Colonic mucosa (tissue), 4 donors: ENCODE data around the gene TCEA2. TPM values are rescaled to one million over a fixed set of nuclear protein-coding genes. Genes with fewer than 3 reads are reported as not detected.
A peak's percentile ranks its signal among the peaks of the same experiment; 100 is the strongest.

Experiments
- DNase-seq: peaks from one replicate; pipeline ENCODE4 v3.0.0-alpha.2; 2020
- H3K27ac ChIP-seq: fragments of 200-600 bp; one replicate; pipeline ENCODE4 v1.8.0; 2021
- H3K27me3 ChIP-seq: fragments of 200-600 bp; one replicate; pipeline ENCODE4 v1.8.0; 2021
- H3K36me3 ChIP-seq: fragments of 200-600 bp; one replicate; pipeline ENCODE4 v1.8.0; 2021
- H3K4me1 ChIP-seq: fragments of 200-600 bp; one replicate; pipeline ENCODE4 v1.8.0; 2021; ENCODE audit warnings: mild to moderate bottlenecking
- H3K4me3 ChIP-seq: fragments of 200-600 bp; one replicate; pipeline ENCODE4 v1.8.0; 2021
- H3K9ac ChIP-seq, 2 donors: one replicate each; pipeline ENCODE4 v1.7.0; 2013; ENCODE audit warnings: control low read depth in 2 of 2, low read depth in 2 of 2, low read length in 2 of 2
- H3K9me3 ChIP-seq: fragments of 200-600 bp; one replicate; pipeline ENCODE4 v1.8.0; 2021
- CTCF ChIP-seq: fragments of 200-600 bp; IDR thresholded peaks from one replicate; pipeline ENCODE4 v1.8.0; 2022; ENCODE audit warnings: antibody characterized with exemption, mild to moderate bottlenecking
- intact Hi-C: fragments of 100-400 bp; cut with DNase I; formaldehyde crosslinking; loops from one replicate; pipeline ENCODE4 v1.14.1; 2022
- total RNA-seq, 2 donors: library from RNA; stranded (reverse); fragmentation: NEBNext Ultra II Directional in 1 of 2; extraction: Animal tissue kit (Norgen Biotek cat#: 25700) in 1 of 2; gene quantifications; one replicate each; pipeline ENCODE4 v1.2.1, GENCODE V29; 2021
- donor health status: healthy.
- donor health status: DM: no; HTN: no; CAD: no.
- donor health status: DM: no; HTN: no; CAD: no.

Gene TCEA2
- total RNA-seq, 2 donors from 2014 or later: 7.3 to 11.8 TPM

GRCh38 chr20:64027981-64028685 is 34.9 kb upstream of the TCEA2 start:
- no peaks in the 10 kb centered on the region for H3K27me3 ChIP-seq
- H3K9me3 ChIP-seq: no peaks in the 10 kb centered on the region
- no peak for DNase-seq
- no peak for TF ChIP-seq CTCF
- H3K9ac ChIP-seq: no peak overlapping the region
- no peak overlapping the region for H3K4me3 ChIP-seq
- peaks cover 22% of the 10 kb centered on the region for H3K4me1 ChIP-seq
- intact Hi-C loops: no loop called here
- peaks cover 42% of the 10 kb centered on the region for H3K36me3 ChIP-seq
- H3K27ac ChIP-seq: no peak overlapping the region

- DNase-seq: no peak
- H3K27ac ChIP-seq: no peak overlapping the region
- no peak overlapping the region for H3K4me3 ChIP-seq
- H3K27me3 ChIP-seq: no peaks in the 10 kb centered on the region
- no peaks in the 10 kb centered on the region for H3K9me3 ChIP-seq
- no peak for TF ChIP-seq CTCF
- no peak overlapping the region for H3K9ac ChIP-seq
- peaks cover 40% of the 10 kb centered on the region for H3K36me3 ChIP-seq
- H3K4me1 ChIP-seq: peaks cover 13% of the 10 kb centered on the region
- intact Hi-C loops: no loop called here
Measured at GRCh38 chr20:64029293-64030117, 33.5 kb upstream of the TCEA2 start.

GRCh38 chr20:64030371-64031134 is 32.4 kb upstream of the TCEA2 start:
- Histone ChIP-seq H3K4me3 (no peak overlapping the region), H3K36me3 (peaks cover 30% of the 10 kb centered on the region), H3K27ac (no peak overlapping the region), H3K9me3 (no peaks in the 10 kb centered on the region), H3K27me3 (no peaks in the 10 kb centered on the region), H3K9ac (no peak overlapping the region), H3K4me1 (peaks cover 10% of the 10 kb centered on the region)
- TF ChIP-seq CTCF: no peak
- DNase-seq: peak; percentile 63
- intact Hi-C loops: no loop called here

GRCh38 chr20:64031822-64032314 is 31.1 kb upstream of the TCEA2 start:
- DNase-seq: no peak
- Histone ChIP-seq H3K36me3 (peaks cover 25% of the 10 kb centered on the region), H3K9me3 (no peaks in the 10 kb centered on the region), H3K4me1 (peaks cover 10% of the 10 kb centered on the region), H3K9ac (no peak overlapping the region), H3K4me3 (no peak overlapping the region), H3K27me3 (peaks cover 10% of the 10 kb centered on the region), H3K27ac (no peak overlapping the region)
- intact Hi-C loops: no loop called here
- TF ChIP-seq CTCF: no peak
